Measurements from ENCODE around the gene COX17. TPM values are rescaled to one million over a fixed set of nuclear protein-coding genes. Genes with fewer than 3 reads are reported as not detected.

COX17 gene
- 96.0 to 137 TPM (median 103 TPM) in 5 replicates for total RNA-seq (2022; extraction: Qiagen RNA extraction; ENCODE audit: low read depth)

DNA sequence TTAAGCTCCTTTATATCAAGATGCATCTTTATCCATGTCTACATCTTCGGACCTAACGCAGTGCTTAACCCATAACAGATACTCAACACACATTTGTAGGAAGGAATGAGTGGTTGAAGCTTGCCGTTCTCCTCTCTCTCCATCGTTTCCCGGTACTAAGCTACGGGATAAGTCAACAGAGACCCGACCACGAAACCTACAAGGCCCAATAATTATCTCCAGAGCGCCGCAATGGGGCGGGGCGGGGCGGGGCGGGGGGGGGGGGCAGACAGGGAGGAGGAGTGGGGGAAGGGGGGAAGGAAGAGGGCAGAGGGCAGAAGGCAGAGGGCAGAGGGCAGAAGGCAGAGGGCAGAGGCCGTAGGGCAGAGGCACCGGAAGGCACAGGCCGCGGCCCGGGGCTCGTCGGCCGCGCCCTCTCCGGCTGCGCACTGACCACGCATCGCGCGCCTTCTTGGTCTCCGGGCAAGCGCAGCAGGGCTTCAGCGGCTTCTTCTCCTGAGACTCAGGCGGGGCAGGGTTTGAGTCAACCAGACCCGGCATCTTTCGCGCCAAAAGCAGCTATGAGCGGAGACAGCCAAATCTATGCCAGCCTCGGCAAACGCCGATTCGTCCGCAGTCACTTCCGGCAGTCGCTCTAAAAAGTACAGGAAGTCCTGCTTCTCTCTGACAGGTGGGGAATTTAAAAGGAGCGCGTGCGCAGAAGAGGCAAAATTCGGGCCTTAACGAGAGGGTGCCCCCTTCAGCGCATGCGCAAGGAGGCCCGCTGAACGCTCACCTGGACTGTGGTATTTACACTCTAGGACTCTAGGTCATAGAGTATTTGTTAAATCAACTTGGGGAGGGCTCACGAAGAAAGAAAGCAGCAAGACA is at the start of gene COX17:
Gene COX17 (minus strand): TSS at position 636 of the 870 bp plus-strand sequence. CDS start 96 bp downstream, at position 540.

GRCh38 chr3:119702530-119703527 is 25.6 kb upstream of the COX17 start, which contains the start of gene CFAP91:
Gene CFAP91, plus strand, starts transcription at chr3:119703022. Its CDS starts 77 bp downstream, at chr3:119703099.

DNA sequence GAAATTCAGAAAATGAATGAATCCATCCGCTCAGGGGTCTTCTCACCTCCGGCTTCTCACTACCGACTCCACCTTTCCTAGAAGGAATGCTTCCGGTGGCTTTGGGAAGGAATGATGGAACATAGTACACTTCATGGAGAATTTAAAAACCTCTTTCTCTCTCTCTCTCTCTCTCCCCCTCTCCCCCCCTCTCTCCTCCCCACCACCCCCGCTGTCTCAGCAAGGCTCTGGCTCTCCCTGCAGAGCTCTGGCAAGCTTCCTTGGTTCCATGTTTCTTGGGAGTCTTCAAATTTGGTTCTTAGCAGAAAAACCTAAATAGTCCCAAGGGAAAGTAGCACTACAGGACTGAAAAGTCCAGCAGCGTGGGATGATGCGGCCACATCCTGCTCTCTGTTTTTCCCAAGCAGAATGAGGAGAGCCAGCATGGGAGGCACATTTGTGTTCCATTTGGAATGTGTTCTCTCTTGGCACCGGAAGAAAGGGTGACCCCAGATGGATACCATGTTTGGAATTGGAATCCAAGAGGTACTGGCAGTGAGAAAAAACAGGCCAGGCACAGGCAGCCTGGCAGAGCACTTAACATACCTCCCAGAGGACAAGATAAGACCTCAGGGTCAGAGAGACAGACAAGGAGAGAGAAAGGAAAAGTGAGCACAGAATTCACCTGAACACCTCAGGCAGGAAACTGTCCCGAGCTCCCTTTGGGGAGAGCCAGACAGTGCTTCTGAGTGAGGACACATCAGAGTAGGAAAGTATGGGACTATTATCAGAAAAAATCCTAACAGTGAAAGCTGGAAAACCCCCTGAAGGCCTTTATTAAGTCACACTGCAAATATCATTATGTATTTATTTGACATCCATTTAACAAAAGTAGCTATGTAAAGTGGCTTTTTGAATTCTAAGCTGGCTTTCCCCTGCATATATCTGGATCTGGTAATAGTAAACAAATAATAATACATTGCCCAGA is 16.4 kb downstream of the COX17 start, which contains the start of gene POPDC2:
Gene POPDC2 (minus strand): TSS at position 116 of the 967 bp plus-strand sequence. CDS start 166 bp downstream, outside the sequence.

Other genes with a start within 250 kb of the COX17 start
- gene TMEM39A, start 213.8 kb downstream of the COX17 start, total RNA-seq (2022; extraction: Qiagen RNA extraction; ENCODE audit: low read depth): 25.9 to 27.6 TPM (median 26.5 TPM) in 5 replicates
- gene POGLUT1, start 208.4 kb downstream of the COX17 start, total RNA-seq (2022; extraction: Qiagen RNA extraction; ENCODE audit: low read depth): 8.2 to 10.2 TPM (median 9.0 TPM) in 5 replicates
- 59.7 to 104 TPM (median 74.4 TPM) in 5 replicates for gene TIMMDC1, start 178.9 kb downstream of the COX17 start, total RNA-seq (2022; extraction: Qiagen RNA extraction; ENCODE audit: low read depth)
- not detected in 5 replicates for gene CD80, start 117.8 kb downstream of the COX17 start, total RNA-seq (2022; extraction: Qiagen RNA extraction; ENCODE audit: low read depth)
- gene ADPRH, start 97.9 kb downstream of the COX17 start, total RNA-seq (2022; extraction: Qiagen RNA extraction; ENCODE audit: low read depth): 1.9 to 2.6 TPM (median 2.6 TPM) in 5 replicates
- 0.27 to 0.52 TPM (median 0.38 TPM) in 5 replicates for gene PLA1A, start 79.5 kb downstream of the COX17 start, total RNA-seq (2022; extraction: Qiagen RNA extraction; ENCODE audit: low read depth)
- gene POPDC2, start 16.8 kb downstream of the COX17 start, total RNA-seq (2022; extraction: Qiagen RNA extraction; ENCODE audit: low read depth): 0.11 to 1.3 TPM (median 0.24 TPM) in 5 replicates
- gene CFAP91, start 25.6 kb upstream of the COX17 start, total RNA-seq (2022; extraction: Qiagen RNA extraction; ENCODE audit: low read depth): 0.15 to 0.35 TPM (median 0.31 TPM) in 5 replicates
- gene NR1I2, start 104.7 kb upstream of the COX17 start, total RNA-seq (2022; extraction: Qiagen RNA extraction; ENCODE audit: low read depth): not detected in 5 replicates